HepG2 (cell line): ENCODE measurements around the gene CDK2. TPM values are rescaled to one million over a fixed set of nuclear protein-coding genes. Genes with fewer than 3 reads are reported as not detected.

Source experiments
- ATAC-seq: fragments of 200-7000 bp; cut with Tn5 transposase; 3 replicates; pipeline ENCODE4 v1.9.1; 2020; ENCODE audit warnings: mild to moderate bottlenecking, moderate library complexity
- Bru-seq: library from RNA; stranded (reverse); fragments of 400-500 nt; gene quantifications from one replicate; lab custom pipeline; 2021; lab: Mats Ljungman, UMichigan
- BruChase-seq, 2 experiments: library from RNA; stranded (reverse); fragments of 400-500 nt; gene quantifications; one replicate each; lab custom pipeline; 2021; lab: Mats Ljungman, UMichigan
- BruUV-seq: library from RNA; stranded (reverse); fragments of 400-500 nt; replicated peaks from 2 replicates; lab custom pipeline; 2021; lab: Mats Ljungman, UMichigan
- CTCF ChIA-PET: fragments of 300-600 bp; formaldehyde crosslinking; extraction: SDS; loops from one replicate; lab custom pipeline; 2021; ENCODE audit warnings: low total read pairs, inconsistent platforms, low intra/inter-chr PET ratio; lab: Yijun Ruan, JAX
- POLR2A ChIA-PET: fragments of 350-600 bp; sonication (Branson Sonifier 250); formaldehyde crosslinking; loops from one replicate; lab custom pipeline; 2020; ENCODE audit warnings: antibody characterized with exemption, inconsistent platforms; lab: Yijun Ruan, JAX
- DNase-seq: peaks from one replicate; pipeline ENCODE4 v3.0.0-alpha.2; 2015; ENCODE audit warnings: low spot score
- FAIRE-seq: peaks from 3 replicates; lab custom pipeline; 2011; peaks lifted over from hg19 to GRCh38; lab: Jason Lieb, UNC
- H2AFZ ChIP-seq: one replicate; pipeline ENCODE4 v1.6.1; 2011; ENCODE audit warnings: low read length, inconsistent platforms
- H3K27ac ChIP-seq: fragments of 300-600 bp; 3 replicates; pipeline ENCODE4 v1.8.0; 2011; ENCODE audit warnings: mixed run types, mild to moderate bottlenecking, mixed read lengths, low read length, inconsistent platforms; ENCODE audit not compliant: insufficient read depth; ENCODE audit errors: extremely low read length
- H3K27me3 ChIP-seq, 2 experiments: fragments of 200-600 bp in 1 of 2; 2 replicates in 1 of 2; 3 replicates in 1 of 2; pipeline versions ENCODE4 v1.6.0 to v1.8.0; 2011; ENCODE audit warnings: low read length in 2 of 2, mild to moderate bottlenecking in 2 of 2, moderate library complexity in 2 of 2, inconsistent platforms in 1 of 2; ENCODE audit not compliant: insufficient read depth in 2 of 2, control insufficient read depth in 1 of 2
- H3K36me3 ChIP-seq, 2 experiments: fragments of 200-600 bp in 1 of 2; replicated peaks in 1 of 2; 2 replicates in 1 of 2; 3 replicates in 1 of 2; pipeline versions ENCODE4 v1.5.1 to v1.8.0; 2011; ENCODE audit warnings: low read length in 2 of 2, inconsistent platforms in 1 of 2; ENCODE audit not compliant: insufficient read depth in 2 of 2, control insufficient read depth in 1 of 2
- H3K4me1 ChIP-seq: 2 replicates; pipeline ENCODE4 v1.5.1; 2012; ENCODE audit warnings: low read length, inconsistent platforms; ENCODE audit not compliant: insufficient read depth
- H3K4me2 ChIP-seq: 2 replicates; pipeline ENCODE4 v1.6.0; 2011; ENCODE audit warnings: low read depth, low read length, inconsistent platforms
- H3K4me3 ChIP-seq, 3 experiments: fragments of 200-600 bp in 1 of 3; sonication (generic), shearing (Covaris generic) in 1 of 3; replicated peaks in 1 of 3; 2 replicates each; pipeline ENCODE4 v1.5.1; 2011 to 2016; ENCODE audit warnings: low read length in 3 of 3, inconsistent platforms in 2 of 3, low read depth in 2 of 3, mild to moderate bottlenecking in 2 of 3, control low read depth in 1 of 3, mixed read lengths in 1 of 3; ENCODE audit not compliant: insufficient read depth in 1 of 3
- H3K79me2 ChIP-seq: one replicate; pipeline ENCODE4 v1.6.1; 2011; ENCODE audit warnings: low read length, inconsistent platforms; ENCODE audit not compliant: insufficient read depth
- H3K9ac ChIP-seq: 2 replicates; pipeline ENCODE4 v1.6.0; 2011; ENCODE audit warnings: mild to moderate bottlenecking, low read depth, low read length, inconsistent platforms; ENCODE audit not compliant: insufficient read depth
- H3K9me3 ChIP-seq: 2 replicates; pipeline ENCODE4 v1.5.1; 2012; ENCODE audit warnings: mild to moderate bottlenecking, low read length
- H4K20me1 ChIP-seq: 2 replicates; pipeline ENCODE4 v1.6.0; 2011; ENCODE audit warnings: inconsistent platforms, mild to moderate bottlenecking, low read length, moderate library complexity; ENCODE audit not compliant: insufficient read depth
- AKAP8 ChIP-seq: sonication (generic); formaldehyde crosslinking; IDR thresholded peaks from 2 replicates; pipeline ENCODE4 v1.5.1; 2020; ENCODE audit warnings: mild to moderate bottlenecking, missing genetic modification reagents
- ELF3 ChIP-seq: IDR thresholded peaks from 2 replicates; pipeline ENCODE4 v1.6.1; 2016; ENCODE audit warnings: missing genetic modification reagents, missing compliant biosample characterization
- FOXJ3 ChIP-seq: sonication (generic); formaldehyde crosslinking; IDR thresholded peaks from 2 replicates; pipeline ENCODE4 v1.4.0; 2020; ENCODE audit warnings: missing genetic modification reagents, mild to moderate bottlenecking, borderline replicate concordance
- FOXO1 ChIP-seq: sonication (generic); formaldehyde crosslinking; IDR thresholded peaks from 2 replicates; pipeline ENCODE4 v1.4.0; 2020; ENCODE audit warnings: missing genetic modification reagents
- KAT8 ChIP-seq: IDR thresholded peaks from 2 replicates; pipeline ENCODE4 v1.6.1; 2016; ENCODE audit warnings: missing genetic modification reagents, missing compliant biosample characterization
- MAZ ChIP-seq, 2 experiments: sonication (generic) in 1 of 2; formaldehyde crosslinking in 1 of 2; IDR thresholded peaks; 2 replicates each; pipeline versions ENCODE4 v1.5.0 to v1.6.1; 2012 to 2020; ENCODE audit warnings: low read depth in 2 of 2, mild to moderate bottlenecking in 2 of 2, borderline replicate concordance in 1 of 2, improper control_type of control experiment in 1 of 2, low read length in 1 of 2, missing genetic modification reagents in 1 of 2, moderate library complexity in 1 of 2
- PPARG ChIP-seq: conservative IDR thresholded peaks from 2 replicates; pipeline ENCODE4 v1.6.1; 2016; ENCODE audit warnings: missing biosample characterization, missing genetic modification reagents
- TCF12 ChIP-seq, 2 experiments: fragments of 450-650 bp in 1 of 2; sonication (generic) in 1 of 2; formaldehyde crosslinking in 1 of 2; IDR thresholded peaks; 2 replicates each; pipeline versions ENCODE4 v1.6.1 to v1.8.0; 2017 to 2022; ENCODE audit warnings: antibody characterized with exemption in 1 of 2, mild to moderate bottlenecking in 1 of 2, missing genetic modification reagents in 1 of 2, moderate library complexity in 1 of 2
- TSC22D2 ChIP-seq: sonication (generic); formaldehyde crosslinking; IDR thresholded peaks from 2 replicates; pipeline ENCODE4 v1.5.1; 2020; ENCODE audit warnings: missing genetic modification reagents, mild to moderate bottlenecking, borderline replicate concordance
- ZBTB7B ChIP-seq: sonication (generic); formaldehyde crosslinking; IDR thresholded peaks from 2 replicates; pipeline ENCODE4 v1.4.0; 2020; ENCODE audit warnings: missing genetic modification reagents
- ZNF136 ChIP-seq: sonication (generic); formaldehyde crosslinking; IDR thresholded peaks from 2 replicates; pipeline ENCODE4 v1.8.1; 2022; ENCODE audit warnings: low read depth, mild to moderate bottlenecking, moderate library complexity, missing genetic modification reagents
- ZNF225 ChIP-seq: sonication (generic); formaldehyde crosslinking; IDR thresholded peaks from 2 replicates; pipeline ENCODE4 v1.4.0; 2020; ENCODE audit warnings: mild to moderate bottlenecking, missing genetic modification reagents
- ZNF34 ChIP-seq: sonication (generic); formaldehyde crosslinking; IDR thresholded peaks from 2 replicates; pipeline ENCODE4 v1.4.0; 2020; ENCODE audit warnings: mild to moderate bottlenecking, missing genetic modification reagents, borderline replicate concordance
- ZNF567 ChIP-seq: sonication (generic); formaldehyde crosslinking; IDR thresholded peaks from 2 replicates; pipeline ENCODE4 v1.8.1; 2023; ENCODE audit warnings: mild to moderate bottlenecking, missing genetic modification reagents, borderline replicate concordance
- ZNF569 ChIP-seq: sonication (generic); formaldehyde crosslinking; IDR thresholded peaks from 2 replicates; pipeline ENCODE4 v1.5.0; 2020; ENCODE audit warnings: mild to moderate bottlenecking, missing genetic modification reagents, moderate library complexity, borderline replicate concordance
- WGBS: methylation state at CpG from one replicate; pipeline ENCODE4 v1.1.6; 2017; ENCODE audit warnings: low lambda C conversion rate; 5-methylcytosine and 5-hydroxymethylcytosine counted together
- in situ Hi-C: cut with HindIII; loops from 2 replicates; pipeline ENCODE4 v1.10.0; 2017; ENCODE audit warnings: low pct_unique_long_range_greater_than_20kb; ENCODE audit not compliant: extremely low pct_ligation_motif_present
- intact Hi-C: fragments of 100-400 bp; cut with micrococcal nuclease; formaldehyde crosslinking; loops from one replicate; pipeline ENCODE4 v1.10.0; 2022; ENCODE audit not compliant: unreplicated experiment
- long read RNA-seq, 2 experiments: library from RNA in 1 of 2; library from polyadenylated mRNA in 1 of 2; stranded (forward) in 1 of 2; unstranded in 1 of 2; transcript quantifications; one replicate each; pipeline ENCODE4 v2.0.0, GENCODE V29; 2019 to 2022
- polyA minus RNA-seq, 3 experiments: library from RNA; depleted of rRNA, polyadenylated mRNA; stranded (reverse); fragments of >200 nt; gene quantifications; 2 replicates each; pipeline ENCODE4 v1.2.3, GENCODE V29; 2011; ENCODE audit warnings: low replicate concordance in 1 of 3
- polyA plus RNA-seq, 8 experiments: library from polyadenylated mRNA; depleted of rRNA in 3 of 8; stranded (reverse) in 7 of 8; unstranded in 1 of 8; fragments of >200 nt; fragmentation: Illumina TruSeq in 4 of 8; extraction: Trizol in 4 of 8; gene quantifications; 2 replicates each; pipeline versions ENCODE4 v1.2.1 to v1.2.3, GENCODE V29; 2011 to 2016; ENCODE audit warnings: low read depth in 4 of 8, missing spikeins in 1 of 8, mixed read lengths in 1 of 8; ENCODE audit not compliant: insufficient read depth in 1 of 8
- total RNA-seq, 5 experiments: library from RNA; depleted of rRNA; stranded (reverse); fragments of >200 nt; fragmentation: Illumina TruSeq; extraction: Trizol; gene quantifications; 2 replicates each; pipeline ENCODE4 v1.2.3, GENCODE V29; 2016; ENCODE audit warnings: low read depth in 1 of 5
- TF ChIP-seq, protein P1 (sequence below): sonication (generic); formaldehyde crosslinking; IDR thresholded peaks from 2 replicates; pipeline ENCODE4 v1.8.1; 2023; ENCODE audit warnings: mild to moderate bottlenecking, moderate library complexity, missing genetic modification reagents

CDK2 gene
- total RNA-seq (2016; rRNA removed; fragmentation: Illumina TruSeq; extraction: Trizol), result 47.5 and 52.0 TPM in 2 replicates
- total RNA-seq (2016; cell fraction: cytosol; rRNA removed; fragmentation: Illumina TruSeq; extraction: Trizol; ENCODE audit: low read depth), result 8.1 TPM in 2 replicates
- total RNA-seq (2016; cell fraction: insoluble cytoplasmic fraction; rRNA removed; fragmentation: Illumina TruSeq; extraction: Trizol), result 46.4 and 50.0 TPM in 2 replicates
- 17.5 and 18.3 TPM in 2 replicates for total RNA-seq (2016; cell fraction: membrane; rRNA removed; fragmentation: Illumina TruSeq; extraction: Trizol)
- total RNA-seq (2016; cell fraction: nucleus; rRNA removed; fragmentation: Illumina TruSeq; extraction: Trizol), result 26.0 and 34.2 TPM in 2 replicates
- polyA plus RNA-seq (2011; rRNA removed), result 42.0 and 52.6 TPM in 2 replicates
- 16.9 and 23.3 TPM in 2 replicates for polyA plus RNA-seq (2011; cell fraction: cytosol; rRNA removed)
- 32.7 and 37.9 TPM in 2 replicates for polyA plus RNA-seq (2011; cell fraction: nucleus; rRNA removed)
- 19.5 and 20.6 TPM in 2 replicates for polyA plus RNA-seq (2012)
- 3.1 and 3.6 TPM in 2 replicates for polyA plus RNA-seq (2016; cell fraction: cytosol; fragmentation: Illumina TruSeq; extraction: Trizol; ENCODE audit: low read depth)
- polyA plus RNA-seq (2016; cell fraction: insoluble cytoplasmic fraction; fragmentation: Illumina TruSeq; extraction: Trizol; ENCODE audit: low read depth), result 60.6 and 64.8 TPM in 2 replicates
- polyA plus RNA-seq (2016; cell fraction: membrane; fragmentation: Illumina TruSeq; extraction: Trizol; ENCODE audit: low read depth), result 8.3 and 9.6 TPM in 2 replicates
- polyA plus RNA-seq (2016; cell fraction: nucleus; fragmentation: Illumina TruSeq; extraction: Trizol; ENCODE audit: insufficient read depth, low read depth), result 51.4 and 59.6 TPM in 2 replicates
- polyA minus RNA-seq (2011; rRNA and poly(A)+ RNA removed; ENCODE audit: low replicate concordance), result 50.1 and 366 TPM in 2 replicates
- polyA minus RNA-seq (2011; cell fraction: cytosol; rRNA and poly(A)+ RNA removed), result 18.1 and 20.2 TPM in 2 replicates
- 11.6 and 12.1 TPM in 2 replicates for polyA minus RNA-seq (2011; cell fraction: nucleus; rRNA and poly(A)+ RNA removed)
- Bru-seq, nascent RNA, result percentile 65 among the genes with signal in this experiment
- BruChase-seq, experiment 1, labeled RNA remaining after a 6-hour chase, result percentile 90 among the genes with signal in this experiment
- percentile 84 among the genes with signal in this experiment for BruChase-seq, experiment 2, labeled RNA remaining after a 2-hour chase
- long read RNA-seq, experiment 1, transcript CDK2-201 (7 exons, 2,296 nt), result major isoform, 29 of 40 reads
- long read RNA-seq, experiment 1, partial matches to known transcripts, result 1 of 40 reads
- long read RNA-seq, experiment 1, other reads (novel, unspliced or antisense), result 4 of 40 reads
- long read RNA-seq, experiment 2, transcript CDK2-201 (7 exons, 2,296 nt), result major isoform, 16 of 26 reads
- long read RNA-seq, experiment 2, partial matches to known transcripts, result 1 of 26 reads
- long read RNA-seq, experiment 2, other reads (novel, unspliced or antisense), result 8 of 26 reads

DNA sequence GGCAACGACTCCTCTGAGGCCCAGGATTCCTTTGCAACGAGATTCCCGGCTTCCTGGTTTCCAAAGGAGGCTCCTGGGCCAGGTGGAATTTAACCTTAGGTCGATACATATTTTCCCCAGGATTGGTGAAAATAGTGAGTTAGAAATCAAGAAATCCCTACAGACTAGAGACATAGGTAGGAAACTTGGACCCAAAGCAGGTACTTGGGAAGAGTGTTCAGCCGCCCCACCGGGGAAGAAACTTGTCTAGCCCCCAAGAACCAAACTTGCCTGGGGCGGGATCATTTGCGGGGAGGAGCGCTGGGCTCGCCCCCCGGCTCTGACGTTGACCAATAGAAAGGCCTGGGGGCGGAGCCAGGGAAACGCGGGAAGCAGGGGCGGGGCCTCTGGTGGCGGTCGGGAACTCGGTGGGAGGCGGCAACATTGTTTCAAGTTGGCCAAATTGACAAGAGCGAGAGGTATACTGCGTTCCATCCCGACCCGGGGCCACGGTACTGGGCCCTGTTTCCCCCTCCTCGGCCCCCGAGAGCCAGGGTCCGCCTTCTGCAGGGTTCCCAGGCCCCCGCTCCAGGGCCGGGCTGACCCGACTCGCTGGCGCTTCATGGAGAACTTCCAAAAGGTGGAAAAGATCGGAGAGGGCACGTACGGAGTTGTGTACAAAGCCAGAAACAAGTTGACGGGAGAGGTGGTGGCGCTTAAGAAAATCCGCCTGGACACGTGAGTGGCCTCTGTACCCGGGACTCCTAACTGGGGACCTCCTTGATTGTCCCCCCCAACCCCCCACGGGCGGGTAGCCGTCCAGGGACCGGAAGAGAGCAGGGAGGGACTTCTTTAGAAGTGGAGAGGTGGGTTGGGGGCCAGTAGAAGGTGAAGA, at the start of gene CDK2:
Gene CDK2, plus strand, starts transcription at position 423 of the 874 bp plus-strand sequence. Its CDS starts 179 bp downstream, at position 602.
- peaks cover 29% of the 10 kb centered on the region for H3K4me1 ChIP-seq
- H3K27ac ChIP-seq, result peak within 1 kb of the TSS; percentile 69
- in situ Hi-C loops (no loop called here), intact Hi-C loops (no loop called here)
- WGBS, result 1% methylated on average over 21 of the region's 45 CpGs
- FAIRE-seq, result peak; percentile 69
- H2AFZ ChIP-seq, result peak within 1 kb of the TSS; percentile 79
- H3K4me2 ChIP-seq, result peak within 1 kb of the TSS; percentile 91
- BruUV-seq, result TSS peak; percentile 72
- peak within 1 kb of the TSS; percentile 77 for H3K9ac ChIP-seq
- peaks cover 15% of the 10 kb centered on the region for H3K79me2 ChIP-seq
- H3K27me3 ChIP-seq, result no peaks in the 10 kb centered on the region
- ChIA-PET CTCF (interaction anchor here (0.8 kb wide), 1 partner anchor 30 kb away, joined by 3 read pairs; the partner anchor contains the start of gene SUOX), POLR2A (no interaction called here)
- H3K9me3 ChIP-seq, result no peaks in the 10 kb centered on the region
- H4K20me1 ChIP-seq, result no peaks in the 10 kb centered on the region
- H3K4me3 ChIP-seq, result peak within 1 kb of the TSS; percentile 87 to 93 (median 90)
- peak; percentile 76 for DNase-seq
- H3K36me3 ChIP-seq, result peaks cover 2 to 20% of the 10 kb centered on the region in 2 experiments
- ATAC-seq, result peak; percentile 93
- no peak for TF ChIP-seq ZNF567 (CRISPR knock-in tag)
- TF ChIP-seq ZBTB7B (CRISPR knock-in tag), result no peak
- no peak for TF ChIP-seq ZNF569 (CRISPR knock-in tag)
- TF ChIP-seq FOXO1 (CRISPR knock-in tag), result no peak
- TF ChIP-seq AKAP8, result no peak
- TF ChIP-seq TSC22D2 (CRISPR knock-in tag), result no peak
- TF ChIP-seq MAZ (IDR thresholded peaks at IDR 0.05; ENCODE audit: borderline replicate concordance, low read depth, low read length), result no peak
- TF ChIP-seq MAZ (CRISPR knock-in tag; IDR thresholded peaks at IDR 0.05; ENCODE audit: low read depth), result peak; percentile 40; the same call in 1 of the 2 replicates
- 0 out of 2 replicates have a peak, but pooled peaks have one; percentile 54 for TF ChIP-seq ZNF34 (CRISPR knock-in tag)
- TF ChIP-seq KAT8 (CRISPR knock-in tag), result no peak; the same call in 1 of the 2 replicates
- TF ChIP-seq ELF3 (CRISPR knock-in tag), result no peak
- TF ChIP-seq, protein P1, sequence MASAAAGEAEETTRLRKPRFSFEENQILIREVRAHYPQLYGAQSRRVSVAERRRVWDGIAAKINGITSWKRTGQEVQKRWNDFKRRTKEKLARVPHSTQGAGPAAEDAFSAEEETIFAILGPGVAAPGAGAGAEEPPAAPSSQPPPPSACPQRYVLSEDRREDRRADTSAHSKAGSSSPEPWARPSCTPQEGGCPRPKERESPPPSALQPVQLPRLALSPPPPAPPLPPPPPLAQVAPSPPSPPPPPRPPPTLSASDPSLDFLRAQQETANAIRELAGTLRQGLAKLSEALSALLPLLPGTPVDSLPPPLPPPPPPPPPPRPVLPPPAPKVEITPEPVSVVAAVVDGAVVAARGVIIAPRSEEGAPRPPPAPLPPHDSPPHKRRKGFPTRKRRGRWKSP (CRISPR knock-in tag), result peak; percentile 56; the same call in 1 of the 2 replicates
- TF ChIP-seq FOXJ3 (CRISPR knock-in tag), result no peak
- TF ChIP-seq ZNF136 (CRISPR knock-in tag), result no peak
- TF ChIP-seq TCF12 (IDR thresholded peaks at IDR 0.05), result no peak
- no peak for TF ChIP-seq TCF12 (CRISPR knock-in tag; IDR thresholded peaks at IDR 0.05)
- no peak for TF ChIP-seq ZNF225 (CRISPR knock-in tag)
- no peak for TF ChIP-seq PPARG (CRISPR knock-in tag)
